HepG2 (cell line): Measurements from ENCODE around the gene ZSCAN31. TPM values are rescaled to one million over a fixed set of nuclear protein-coding genes. Genes with fewer than 3 reads are reported as not detected.

Experiments used
- FOXP1 ChIP-seq, 2 experiments: fragments of 450-650 bp in 1 of 2; IDR thresholded peaks; 2 replicates each; pipeline ENCODE4 v1.6.1; 2017 to 2018; ENCODE audit warnings: antibody characterized with exemption in 1 of 2
- PHF8 ChIP-seq: sonication (generic); formaldehyde crosslinking; IDR thresholded peaks from 2 replicates; pipeline ENCODE4 v1.5.0; 2020; ENCODE audit warnings: missing genetic modification reagents
- PITX1 ChIP-seq: sonication (generic); formaldehyde crosslinking; IDR thresholded peaks from 2 replicates; pipeline ENCODE4 v1.5.1; 2020; ENCODE audit warnings: mild to moderate bottlenecking, missing genetic modification reagents
- PLRG1 ChIP-seq: fragments of 450-650 bp; conservative IDR thresholded peaks from 2 replicates; pipeline ENCODE4 v1.6.1; 2016
- PPARG ChIP-seq: conservative IDR thresholded peaks from 2 replicates; pipeline ENCODE4 v1.6.1; 2016; ENCODE audit warnings: missing biosample characterization, missing genetic modification reagents
- RBFOX2 ChIP-seq: fragments of 200-400 bp; formaldehyde crosslinking; IDR thresholded peaks from 2 replicates; pipeline ENCODE4 v1.6.1; 2017; ENCODE audit warnings: low read depth, mild to moderate bottlenecking, low read length
- SCMH1 ChIP-seq: sonication (generic); formaldehyde crosslinking; IDR thresholded peaks from 2 replicates; pipeline ENCODE4 v1.9.0; 2021; ENCODE audit warnings: missing genetic modification reagents, mild to moderate bottlenecking, borderline replicate concordance
- SIX4 ChIP-seq: sonication (generic); formaldehyde crosslinking; IDR thresholded peaks from 2 replicates; pipeline ENCODE4 v1.4.0; 2020; ENCODE audit warnings: missing genetic modification reagents
- SRSF9 ChIP-seq: fragments of 200-400 bp; formaldehyde crosslinking; IDR thresholded peaks from 2 replicates; pipeline ENCODE4 v1.6.1; 2018; ENCODE audit warnings: borderline replicate concordance, mild to moderate bottlenecking, low read depth, low read length; ENCODE audit not compliant: insufficient read depth, poor library complexity, severe bottlenecking
- SRY ChIP-seq: sonication (generic); formaldehyde crosslinking; IDR thresholded peaks from 2 replicates; pipeline ENCODE4 v1.8.0; 2022; ENCODE audit warnings: mild to moderate bottlenecking, missing genetic modification reagents
- ZBTB1 ChIP-seq: sonication (generic); formaldehyde crosslinking; IDR thresholded peaks from 2 replicates; pipeline ENCODE4 v1.4.0; 2020; ENCODE audit warnings: missing genetic modification reagents, borderline replicate concordance
- ZNF121 ChIP-seq: sonication (generic); formaldehyde crosslinking; IDR thresholded peaks from 2 replicates; pipeline ENCODE4 v1.5.0; 2020; ENCODE audit warnings: mild to moderate bottlenecking, missing genetic modification reagents
- ZNF629 ChIP-seq: sonication (generic); formaldehyde crosslinking; conservative IDR thresholded peaks from 2 replicates; pipeline ENCODE4 v1.5.0; 2020; ENCODE audit warnings: missing genetic modification reagents
- ZNF674 ChIP-seq: sonication (generic); formaldehyde crosslinking; IDR thresholded peaks from 2 replicates; pipeline ENCODE4 v1.5.0; 2020; ENCODE audit warnings: low read depth, mild to moderate bottlenecking, missing genetic modification reagents
- ZNF790 ChIP-seq: sonication (generic); formaldehyde crosslinking; IDR thresholded peaks from 2 replicates; pipeline ENCODE4 v1.8.0; 2022; ENCODE audit warnings: missing genetic modification reagents, mild to moderate bottlenecking, borderline replicate concordance
- polyA plus RNA-seq, 8 experiments: library from polyadenylated mRNA; depleted of rRNA in 3 of 8; stranded (reverse) in 7 of 8; unstranded in 1 of 8; fragments of >200 nt; fragmentation: Illumina TruSeq in 4 of 8; extraction: Trizol in 4 of 8; gene quantifications; 2 replicates each; pipeline versions ENCODE4 v1.2.1 to v1.2.3, GENCODE V29; 2011 to 2016; ENCODE audit warnings: low read depth in 4 of 8, missing spikeins in 1 of 8, mixed read lengths in 1 of 8; ENCODE audit not compliant: insufficient read depth in 1 of 8
- total RNA-seq, 5 experiments: library from RNA; depleted of rRNA; stranded (reverse); fragments of >200 nt; fragmentation: Illumina TruSeq; extraction: Trizol; gene quantifications; 2 replicates each; pipeline ENCODE4 v1.2.3, GENCODE V29; 2016; ENCODE audit warnings: low read depth in 1 of 5
- TF ChIP-seq, protein P1 (sequence below): sonication (generic); formaldehyde crosslinking; IDR thresholded peaks from 2 replicates; pipeline ENCODE4 v1.4.0; 2020; ENCODE audit warnings: missing genetic modification reagents, borderline replicate concordance
- TF ChIP-seq, protein P2 (sequence below): sonication (generic); formaldehyde crosslinking; IDR thresholded peaks from 2 replicates; pipeline ENCODE4 v1.5.0; 2020; ENCODE audit warnings: mild to moderate bottlenecking, missing genetic modification reagents, borderline replicate concordance
- TF ChIP-seq, protein P3 (sequence below): sonication (generic); formaldehyde crosslinking; IDR thresholded peaks from 2 replicates; pipeline ENCODE4 v1.4.0; 2020; ENCODE audit warnings: missing genetic modification reagents
- TF ChIP-seq, protein P4 (sequence below): sonication (generic); formaldehyde crosslinking; conservative IDR thresholded peaks from 2 replicates; pipeline ENCODE4 v1.8.1; 2023; ENCODE audit warnings: missing genetic modification reagents

The ZSCAN31 gene
- total and polyA plus RNA-seq, 2 of the 13 experiments (the other 11 are each of a cell fraction or from before 2014, with no cell fraction given): 5.3 to 6.2 TPM

DNA sequence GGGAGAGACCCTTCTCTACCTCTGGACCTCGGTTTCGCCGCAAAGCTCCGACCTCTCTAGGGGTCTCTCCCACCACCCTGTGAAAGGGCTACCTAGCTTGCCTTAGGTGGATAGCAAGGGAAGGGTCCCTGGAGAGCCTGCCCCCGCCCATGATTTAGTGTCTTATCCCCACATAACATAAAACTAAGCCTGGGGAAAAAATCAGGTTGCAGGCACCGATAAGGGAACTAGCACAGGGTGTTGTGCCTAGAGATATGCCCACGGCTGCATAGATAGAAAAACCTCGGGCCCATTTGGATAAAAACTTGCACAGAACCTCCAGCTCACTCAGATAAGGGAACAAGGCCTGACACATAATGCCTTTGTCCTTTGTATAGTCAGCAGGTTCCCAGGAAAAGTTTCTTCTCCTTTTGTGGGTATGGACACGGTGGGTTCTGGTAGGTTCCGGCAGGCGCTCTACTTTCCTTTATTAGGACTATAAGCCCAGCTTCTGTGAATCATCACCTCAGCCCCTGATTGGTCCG lies 846 bp downstream of the ZSCAN31 start (continued):
- TF ChIP-seq, protein P1, sequence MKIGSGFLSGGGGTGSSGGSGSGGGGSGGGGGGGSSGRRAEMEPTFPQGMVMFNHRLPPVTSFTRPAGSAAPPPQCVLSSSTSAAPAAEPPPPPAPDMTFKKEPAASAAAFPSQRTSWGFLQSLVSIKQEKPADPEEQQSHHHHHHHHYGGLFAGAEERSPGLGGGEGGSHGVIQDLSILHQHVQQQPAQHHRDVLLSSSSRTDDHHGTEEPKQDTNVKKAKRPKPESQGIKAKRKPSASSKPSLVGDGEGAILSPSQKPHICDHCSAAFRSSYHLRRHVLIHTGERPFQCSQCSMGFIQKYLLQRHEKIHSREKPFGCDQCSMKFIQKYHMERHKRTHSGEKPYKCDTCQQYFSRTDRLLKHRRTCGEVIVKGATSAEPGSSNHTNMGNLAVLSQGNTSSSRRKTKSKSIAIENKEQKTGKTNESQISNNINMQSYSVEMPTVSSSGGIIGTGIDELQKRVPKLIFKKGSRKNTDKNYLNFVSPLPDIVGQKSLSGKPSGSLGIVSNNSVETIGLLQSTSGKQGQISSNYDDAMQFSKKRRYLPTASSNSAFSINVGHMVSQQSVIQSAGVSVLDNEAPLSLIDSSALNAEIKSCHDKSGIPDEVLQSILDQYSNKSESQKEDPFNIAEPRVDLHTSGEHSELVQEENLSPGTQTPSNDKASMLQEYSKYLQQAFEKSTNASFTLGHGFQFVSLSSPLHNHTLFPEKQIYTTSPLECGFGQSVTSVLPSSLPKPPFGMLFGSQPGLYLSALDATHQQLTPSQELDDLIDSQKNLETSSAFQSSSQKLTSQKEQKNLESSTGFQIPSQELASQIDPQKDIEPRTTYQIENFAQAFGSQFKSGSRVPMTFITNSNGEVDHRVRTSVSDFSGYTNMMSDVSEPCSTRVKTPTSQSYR: no peak
- TF ChIP-seq PPARG (CRISPR knock-in tag) (no peak), ZNF121 (CRISPR knock-in tag) (no peak), ZBTB1 (CRISPR knock-in tag) (no peak), SCMH1 (no peak), SIX4 (CRISPR knock-in tag) (no peak), ZNF629 (CRISPR knock-in tag) (no peak), PITX1 (no peak; the same call in 1 of the 2 replicates), SRY (CRISPR knock-in tag) (no peak), ZNF674 (CRISPR knock-in tag) (no peak), SRSF9 (no peak), PLRG1 (no peak), PHF8 (CRISPR knock-in tag) (no peak), ZNF790 (CRISPR knock-in tag) (no peak), FOXP1 (IDR thresholded peaks at IDR 0.05) (no peak), FOXP1 (CRISPR knock-in tag; IDR thresholded peaks at IDR 0.05) (no peak), RBFOX2 (no peak)
- TF ChIP-seq, protein P2, sequence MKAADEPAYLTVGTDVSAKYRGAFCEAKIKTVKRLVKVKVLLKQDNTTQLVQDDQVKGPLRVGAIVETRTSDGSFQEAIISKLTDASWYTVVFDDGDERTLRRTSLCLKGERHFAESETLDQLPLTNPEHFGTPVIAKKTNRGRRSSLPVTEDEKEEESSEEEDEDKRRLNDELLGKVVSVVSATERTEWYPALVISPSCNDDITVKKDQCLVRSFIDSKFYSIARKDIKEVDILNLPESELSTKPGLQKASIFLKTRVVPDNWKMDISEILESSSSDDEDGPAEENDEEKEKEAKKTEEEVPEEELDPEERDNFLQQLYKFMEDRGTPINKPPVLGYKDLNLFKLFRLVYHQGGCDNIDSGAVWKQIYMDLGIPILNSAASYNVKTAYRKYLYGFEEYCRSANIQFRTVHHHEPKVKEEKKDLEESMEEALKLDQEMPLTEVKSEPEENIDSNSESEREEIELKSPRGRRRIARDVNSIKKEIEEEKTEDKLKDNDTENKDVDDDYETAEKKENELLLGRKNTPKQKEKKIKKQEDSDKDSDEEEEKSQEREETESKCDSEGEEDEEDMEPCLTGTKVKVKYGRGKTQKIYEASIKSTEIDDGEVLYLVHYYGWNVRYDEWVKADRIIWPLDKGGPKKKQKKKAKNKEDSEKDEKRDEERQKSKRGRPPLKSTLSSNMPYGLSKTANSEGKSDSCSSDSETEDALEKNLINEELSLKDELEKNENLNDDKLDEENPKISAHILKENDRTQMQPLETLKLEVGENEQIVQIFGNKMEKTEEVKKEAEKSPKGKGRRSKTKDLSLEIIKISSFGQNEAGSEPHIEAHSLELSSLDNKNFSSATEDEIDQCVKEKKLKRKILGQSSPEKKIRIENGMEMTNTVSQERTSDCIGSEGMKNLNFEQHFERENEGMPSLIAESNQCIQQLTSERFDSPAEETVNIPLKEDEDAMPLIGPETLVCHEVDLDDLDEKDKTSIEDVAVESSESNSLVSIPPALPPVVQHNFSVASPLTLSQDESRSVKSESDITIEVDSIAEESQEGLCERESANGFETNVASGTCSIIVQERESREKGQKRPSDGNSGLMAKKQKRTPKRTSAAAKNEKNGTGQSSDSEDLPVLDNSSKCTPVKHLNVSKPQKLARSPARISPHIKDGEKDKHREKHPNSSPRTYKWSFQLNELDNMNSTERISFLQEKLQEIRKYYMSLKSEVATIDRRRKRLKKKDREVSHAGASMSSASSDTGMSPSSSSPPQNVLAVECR: no peak
- TF ChIP-seq, protein P3, sequence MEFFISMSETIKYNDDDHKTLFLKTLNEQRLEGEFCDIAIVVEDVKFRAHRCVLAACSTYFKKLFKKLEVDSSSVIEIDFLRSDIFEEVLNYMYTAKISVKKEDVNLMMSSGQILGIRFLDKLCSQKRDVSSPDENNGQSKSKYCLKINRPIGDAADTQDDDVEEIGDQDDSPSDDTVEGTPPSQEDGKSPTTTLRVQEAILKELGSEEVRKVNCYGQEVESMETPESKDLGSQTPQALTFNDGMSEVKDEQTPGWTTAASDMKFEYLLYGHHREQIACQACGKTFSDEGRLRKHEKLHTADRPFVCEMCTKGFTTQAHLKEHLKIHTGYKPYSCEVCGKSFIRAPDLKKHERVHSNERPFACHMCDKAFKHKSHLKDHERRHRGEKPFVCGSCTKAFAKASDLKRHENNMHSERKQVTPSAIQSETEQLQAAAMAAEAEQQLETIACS (CRISPR knock-in tag): no peak
- TF ChIP-seq, protein P4, sequence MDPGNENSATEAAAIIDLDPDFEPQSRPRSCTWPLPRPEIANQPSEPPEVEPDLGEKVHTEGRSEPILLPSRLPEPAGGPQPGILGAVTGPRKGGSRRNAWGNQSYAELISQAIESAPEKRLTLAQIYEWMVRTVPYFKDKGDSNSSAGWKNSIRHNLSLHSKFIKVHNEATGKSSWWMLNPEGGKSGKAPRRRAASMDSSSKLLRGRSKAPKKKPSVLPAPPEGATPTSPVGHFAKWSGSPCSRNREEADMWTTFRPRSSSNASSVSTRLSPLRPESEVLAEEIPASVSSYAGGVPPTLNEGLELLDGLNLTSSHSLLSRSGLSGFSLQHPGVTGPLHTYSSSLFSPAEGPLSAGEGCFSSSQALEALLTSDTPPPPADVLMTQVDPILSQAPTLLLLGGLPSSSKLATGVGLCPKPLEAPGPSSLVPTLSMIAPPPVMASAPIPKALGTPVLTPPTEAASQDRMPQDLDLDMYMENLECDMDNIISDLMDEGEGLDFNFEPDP (CRISPR knock-in tag): 0 out of 2 replicates have a peak, but pooled peaks have one; percentile 67
